ENCODE data around the gene ATP6V1B1. TPM values are rescaled to one million over a fixed set of nuclear protein-coding genes. Genes with fewer than 3 reads are reported as not detected.

Gene ATP6V1B1
- polyA plus RNA-seq, 3 donors: not detected

GRCh38 chr2:70889716-70890037 is 46.0 kb upstream of the ATP6V1B1 start:
- no peak overlapping the region for H3K4me3 ChIP-seq (replicated peaks in 1 of 3; ENCODE audit: low read depth in 2 of 3, low read length in 3 of 3)
- no peak for TF ChIP-seq CTCF (IDR thresholded peaks at IDR 0.05)
- no peaks in the 10 kb centered on the region for H4K20me1 ChIP-seq (ENCODE audit: insufficient read depth, low read length)
- H3K27ac ChIP-seq (ENCODE audit: low read depth in 1 of 2, low read length in 2 of 2): no peak overlapping the region
- Mint-ChIP-seq H3K4me1 (peaks cover 28% of the 10 kb centered on the region), H3K27me3 (ENCODE audit: low read depth in 3 of 3) (peaks cover 92 to 94% (median 94%) of the 10 kb centered on the region in 3 donors), H3K36me3 (peaks cover 6 to 13% of the 10 kb centered on the region in 2 donors), H3K27ac (no peak overlapping the region), H3K9me3 (peaks cover 0 to 30% (median 10%) of the 10 kb centered on the region in 7 donors), H3K4me3 (peak overlapping the region in 1 of 2 donors; percentile 92)
- H3K79me2 ChIP-seq (ENCODE audit: insufficient read depth, low read length): no peaks in the 10 kb centered on the region
- H3K27me3 ChIP-seq (ENCODE audit: control insufficient read depth in 2 of 2, insufficient read depth in 2 of 2, low read length in 2 of 2): peaks cover 83 to 100% of the 10 kb centered on the region in 2 donors
- 18% methylated on average over 2 of the region's 5 CpGs for WGBS (ENCODE audit: insufficient coverage)
- H3K9me3 ChIP-seq (replicated peaks in 1 of 2; ENCODE audit: control insufficient read depth in 1 of 2, insufficient read depth in 1 of 2, low read length in 2 of 2): peaks cover 0 to 33% of the 10 kb centered on the region in 2 donors
- H3K9ac ChIP-seq (ENCODE audit: insufficient read depth, low read length, poor library complexity, severe bottlenecking): no peak overlapping the region
- intact Hi-C loops (cut with micrococcal nuclease): no loop called here
- no peaks in the 10 kb centered on the region for H3K36me3 ChIP-seq (replicated peaks in 1 of 2; ENCODE audit: control insufficient read depth in 1 of 2, insufficient read depth in 2 of 2, low read length in 2 of 2)
- H3K4me2 ChIP-seq (replicated peaks; ENCODE audit: extremely low read depth, low read length, poor library complexity, severe bottlenecking): no peak overlapping the region
- DNase-seq: no peak
- no peak overlapping the region for H2AFZ ChIP-seq (ENCODE audit: insufficient read depth, low read depth, low read length, poor library complexity, severe bottlenecking)
- peaks cover 22 to 29% of the 10 kb centered on the region in 2 donors for H3K4me1 ChIP-seq (ENCODE audit: control insufficient read depth in 1 of 2, insufficient read depth in 2 of 2, low read length in 2 of 2)

- Histone ChIP-seq H3K4me3 (replicated peaks in 1 of 3; ENCODE audit: low read depth in 2 of 3, low read length in 3 of 3) (no peak overlapping the region), H3K9me3 (replicated peaks in 1 of 2; ENCODE audit: control insufficient read depth in 1 of 2, insufficient read depth in 1 of 2, low read length in 2 of 2) (peaks cover 0 to 28% of the 10 kb centered on the region in 2 donors), H4K20me1 (ENCODE audit: insufficient read depth, low read length) (no peaks in the 10 kb centered on the region), H3K4me2 (replicated peaks; ENCODE audit: extremely low read depth, low read length, poor library complexity, severe bottlenecking) (no peak overlapping the region), H2AFZ (ENCODE audit: insufficient read depth, low read depth, low read length, poor library complexity, severe bottlenecking) (no peak overlapping the region), H3K27me3 (ENCODE audit: control insufficient read depth in 2 of 2, insufficient read depth in 2 of 2, low read length in 2 of 2) (peaks cover 85 to 100% of the 10 kb centered on the region in 2 donors), H3K36me3 (replicated peaks in 1 of 2; ENCODE audit: control insufficient read depth in 1 of 2, insufficient read depth in 2 of 2, low read length in 2 of 2) (no peaks in the 10 kb centered on the region), H3K9ac (ENCODE audit: insufficient read depth, low read length, poor library complexity, severe bottlenecking) (no peak overlapping the region), H3K79me2 (ENCODE audit: insufficient read depth, low read length) (no peaks in the 10 kb centered on the region), H3K4me1 (ENCODE audit: control insufficient read depth in 1 of 2, insufficient read depth in 2 of 2, low read length in 2 of 2) (peaks cover 22 to 29% of the 10 kb centered on the region in 2 donors), H3K27ac (ENCODE audit: low read depth in 1 of 2, low read length in 2 of 2) (no peak overlapping the region)
- no peak for TF ChIP-seq CTCF (IDR thresholded peaks at IDR 0.05)
- peaks cover 93 to 95% (median 95%) of the 10 kb centered on the region in 3 donors for H3K27me3 Mint-ChIP-seq (ENCODE audit: low read depth in 3 of 3)
- H3K9me3 Mint-ChIP-seq: peaks cover 0 to 32% (median 10%) of the 10 kb centered on the region in 7 donors
- WGBS (ENCODE audit: insufficient coverage): 81% methylated on average over 3 of the region's 5 CpGs
- peak overlapping the region in 1 of 2 donors; percentile 92 for H3K4me3 Mint-ChIP-seq
- H3K27ac Mint-ChIP-seq: no peak overlapping the region
- H3K4me1 Mint-ChIP-seq: peaks cover 28% of the 10 kb centered on the region
- no peak for DNase-seq
- intact Hi-C loops (cut with micrococcal nuclease): no loop called here
- peaks cover 6 to 13% of the 10 kb centered on the region in 2 donors for H3K36me3 Mint-ChIP-seq
Observed at GRCh38 chr2:70890469-70891065, 45.1 kb upstream of the ATP6V1B1 start.
